Memory B cell (primary cell): ENCODE measurements around the gene TBR1.
A peak's percentile ranks its signal among the peaks of the same experiment; 100 is the strongest.

Source experiments
- ATAC-seq: fragments of 150-1000 bp; cut with Tn5 transposase; 2 replicates; pipeline ENCODE4 v1.10.0; 2021; ENCODE audit warnings: low read depth, mild to moderate bottlenecking, moderate library complexity
- DNase-seq, 2 donors: peaks; one replicate each; pipeline ENCODE4 v3.0.0; 2022; ENCODE audit warnings: low spot score in 2 of 2
- H3K27ac Mint-ChIP-seq: one replicate; pipeline ENCODE4 v1.8.0; 2022; ENCODE audit warnings: mild to moderate bottlenecking, moderate library complexity, mixed read lengths
- H3K27me3 Mint-ChIP-seq: one replicate; pipeline ENCODE4 v1.8.0; 2022; ENCODE audit warnings: mixed read lengths
- H3K36me3 Mint-ChIP-seq: one replicate; pipeline ENCODE4 v1.8.0; 2022; ENCODE audit warnings: mild to moderate bottlenecking, mixed read lengths
- H3K4me1 Mint-ChIP-seq: one replicate; pipeline ENCODE4 v1.8.0; 2022; ENCODE audit warnings: mixed read lengths
- H3K4me3 Mint-ChIP-seq: one replicate; pipeline ENCODE4 v1.8.0; 2022; ENCODE audit warnings: mild to moderate bottlenecking, moderate library complexity, mixed read lengths
- H3K9me3 Mint-ChIP-seq: one replicate; pipeline ENCODE4 v1.8.0; 2022; ENCODE audit warnings: mixed read lengths

The TBR1 gene

GRCh38 chr2:161415987-161416707, at the start of gene TBR1:
Gene TBR1 (plus strand): TSS chr2:161416297. CDS start chr2:161416411, 114 bp downstream.
- Mint-ChIP-seq H3K36me3 (peaks cover 2% of the 10 kb centered on the region), H3K4me1 (peaks cover 37% of the 10 kb centered on the region), H3K4me3 (peak within 1 kb of the TSS; percentile 72), H3K9me3 (no peaks in the 10 kb centered on the region), H3K27me3 (peaks cover 36% of the 10 kb centered on the region), H3K27ac (no peak within 1 kb of the TSS)
- peak in 1 of 2 donors; percentile 21 for DNase-seq
- no peak for ATAC-seq

GRCh38 chr2:161367675-161368074, 48.4 kb upstream of the TBR1 start:
- Mint-ChIP-seq H3K4me3 (no peak overlapping the region), H3K36me3 (peaks cover 22% of the 10 kb centered on the region), H3K27me3 (no peaks in the 10 kb centered on the region), H3K9me3 (peaks cover 2% of the 10 kb centered on the region), H3K27ac (no peak overlapping the region), H3K4me1 (peaks cover 4% of the 10 kb centered on the region)
- DNase-seq (no peak), ATAC-seq (no peak)

- DNase-seq, result no peak
- H3K27me3 Mint-ChIP-seq, result no peaks in the 10 kb centered on the region
- H3K27ac Mint-ChIP-seq, result no peak overlapping the region
- H3K36me3 Mint-ChIP-seq, result peaks cover 19% of the 10 kb centered on the region
- H3K9me3 Mint-ChIP-seq, result no peaks in the 10 kb centered on the region
- H3K4me3 Mint-ChIP-seq, result no peak overlapping the region
- ATAC-seq, result no peak
- peaks cover 2% of the 10 kb centered on the region for H3K4me1 Mint-ChIP-seq
These were observed 46.8 kb upstream of the TBR1 start for GRCh38 chr2:161369311-161369710.

GRCh38 chr2:161370981-161371380, 45.1 kb upstream of the TBR1 start:
- Mint-ChIP-seq H3K4me1 (no peaks in the 10 kb centered on the region), H3K27me3 (no peaks in the 10 kb centered on the region), H3K4me3 (no peak overlapping the region), H3K9me3 (no peaks in the 10 kb centered on the region), H3K27ac (no peak overlapping the region), H3K36me3 (peaks cover 16% of the 10 kb centered on the region)
- no peak for DNase-seq
- ATAC-seq, result no peak

GRCh38 chr2:161371869-161372268, 44.2 kb upstream of the TBR1 start:
- H3K4me3 Mint-ChIP-seq, result no peak overlapping the region
- no peak for DNase-seq
- no peak overlapping the region for H3K27ac Mint-ChIP-seq
- H3K4me1 Mint-ChIP-seq, result no peaks in the 10 kb centered on the region
- ATAC-seq, result no peak
- H3K9me3 Mint-ChIP-seq, result no peaks in the 10 kb centered on the region
- peaks cover 16% of the 10 kb centered on the region for H3K36me3 Mint-ChIP-seq
- no peaks in the 10 kb centered on the region for H3K27me3 Mint-ChIP-seq

GRCh38 chr2:161373942-161374341, 42.2 kb upstream of the TBR1 start:
- Mint-ChIP-seq H3K9me3 (no peaks in the 10 kb centered on the region), H3K27me3 (no peaks in the 10 kb centered on the region), H3K36me3 (peaks cover 16% of the 10 kb centered on the region), H3K27ac (no peak overlapping the region), H3K4me3 (no peak overlapping the region), H3K4me1 (no peaks in the 10 kb centered on the region)
- DNase-seq (no peak), ATAC-seq (no peak)

GRCh38 chr2:161374446-161374845, 41.7 kb upstream of the TBR1 start:
- Mint-ChIP-seq H3K27ac (no peak overlapping the region), H3K4me3 (no peak overlapping the region), H3K27me3 (no peaks in the 10 kb centered on the region), H3K9me3 (no peaks in the 10 kb centered on the region), H3K36me3 (peaks cover 19% of the 10 kb centered on the region), H3K4me1 (no peaks in the 10 kb centered on the region)
- ATAC-seq (no peak), DNase-seq (no peak)

- H3K27ac Mint-ChIP-seq, result no peak overlapping the region
These were observed 36.4 kb upstream of the TBR1 start for GRCh38 chr2:161379740-161380139.

GRCh38 chr2:161381546-161381945, 34.6 kb upstream of the TBR1 start:
- no peak for DNase-seq
- Mint-ChIP-seq H3K36me3 (peaks cover 7% of the 10 kb centered on the region), H3K9me3 (no peaks in the 10 kb centered on the region), H3K27me3 (no peaks in the 10 kb centered on the region), H3K4me1 (no peaks in the 10 kb centered on the region), H3K4me3 (no peak overlapping the region), H3K27ac (no peak overlapping the region)
- ATAC-seq, result no peak

More at GRCh38 chr2:161379740-161380139, 36.4 kb upstream of the TBR1 start:
- Mint-ChIP-seq H3K9me3 (no peaks in the 10 kb centered on the region), H3K4me3 (no peak overlapping the region), H3K4me1 (no peaks in the 10 kb centered on the region), H3K27me3 (no peaks in the 10 kb centered on the region), H3K36me3 (peaks cover 8% of the 10 kb centered on the region)
- DNase-seq (no peak), ATAC-seq (no peak)

- Mint-ChIP-seq H3K9me3 (no peaks in the 10 kb centered on the region), H3K27me3 (no peaks in the 10 kb centered on the region), H3K4me3 (no peak overlapping the region), H3K4me1 (no peaks in the 10 kb centered on the region), H3K36me3 (peaks cover 4% of the 10 kb centered on the region), H3K27ac (no peak overlapping the region)
- no peak for DNase-seq
- no peak for ATAC-seq
These were observed 33.4 kb upstream of the TBR1 start for GRCh38 chr2:161382747-161383146.

- no peak overlapping the region for H3K4me3 Mint-ChIP-seq
- H3K36me3 Mint-ChIP-seq, result peaks cover 2% of the 10 kb centered on the region
- H3K9me3 Mint-ChIP-seq, result no peaks in the 10 kb centered on the region
- no peak overlapping the region for H3K27ac Mint-ChIP-seq
- ATAC-seq (peak; percentile 27), DNase-seq (no peak)
- no peaks in the 10 kb centered on the region for H3K4me1 Mint-ChIP-seq
- no peaks in the 10 kb centered on the region for H3K27me3 Mint-ChIP-seq
These were observed 31.2 kb upstream of the TBR1 start for GRCh38 chr2:161384864-161385263.

GRCh38 chr2:161386228-161386824, 29.8 kb upstream of the TBR1 start:
- no peak for ATAC-seq
- Mint-ChIP-seq H3K36me3 (peaks cover 4% of the 10 kb centered on the region), H3K4me1 (no peaks in the 10 kb centered on the region), H3K4me3 (no peak overlapping the region), H3K9me3 (no peaks in the 10 kb centered on the region), H3K27me3 (no peaks in the 10 kb centered on the region), H3K27ac (no peak overlapping the region)
- DNase-seq, result no peak

GRCh38 chr2:161388146-161388779, 27.8 kb upstream of the TBR1 start:
- Mint-ChIP-seq H3K27ac (no peak overlapping the region), H3K27me3 (no peaks in the 10 kb centered on the region), H3K9me3 (no peaks in the 10 kb centered on the region), H3K36me3 (peaks cover 13% of the 10 kb centered on the region), H3K4me3 (no peak overlapping the region), H3K4me1 (no peaks in the 10 kb centered on the region)
- no peak for DNase-seq
- no peak for ATAC-seq

- no peaks in the 10 kb centered on the region for H3K9me3 Mint-ChIP-seq
- H3K36me3 Mint-ChIP-seq, result peaks cover 31% of the 10 kb centered on the region
- DNase-seq (no peak), ATAC-seq (no peak)
- H3K27me3 Mint-ChIP-seq, result no peaks in the 10 kb centered on the region
- no peak overlapping the region for H3K4me3 Mint-ChIP-seq
- H3K4me1 Mint-ChIP-seq, result no peaks in the 10 kb centered on the region
- no peak overlapping the region for H3K27ac Mint-ChIP-seq
These were observed 24.2 kb upstream of the TBR1 start for GRCh38 chr2:161391737-161392506.
